ENCODE measurements around the gene TOP2B.

TOP2B gene

DNA sequence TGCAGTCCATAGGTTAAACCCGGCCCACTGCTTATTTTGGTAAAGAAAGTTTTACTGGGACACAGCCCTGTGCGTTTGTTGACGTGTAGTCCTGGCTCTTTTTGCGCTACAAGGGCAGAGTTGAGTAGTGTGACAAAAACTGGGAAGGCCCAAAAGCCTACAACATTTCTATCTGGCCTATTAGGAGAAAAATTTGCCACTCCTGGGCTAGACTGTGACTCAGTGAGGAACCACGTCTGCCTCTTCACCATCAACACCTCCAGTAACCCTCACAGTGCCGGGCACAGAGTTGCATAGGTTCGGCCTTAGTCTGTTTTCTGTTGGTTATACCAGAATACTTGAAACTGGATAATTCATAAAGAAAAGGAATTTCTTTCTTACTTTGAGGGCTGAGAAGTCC, 110.3 kb downstream of the TOP2B start:
- DNase-seq: no peak

DNA sequence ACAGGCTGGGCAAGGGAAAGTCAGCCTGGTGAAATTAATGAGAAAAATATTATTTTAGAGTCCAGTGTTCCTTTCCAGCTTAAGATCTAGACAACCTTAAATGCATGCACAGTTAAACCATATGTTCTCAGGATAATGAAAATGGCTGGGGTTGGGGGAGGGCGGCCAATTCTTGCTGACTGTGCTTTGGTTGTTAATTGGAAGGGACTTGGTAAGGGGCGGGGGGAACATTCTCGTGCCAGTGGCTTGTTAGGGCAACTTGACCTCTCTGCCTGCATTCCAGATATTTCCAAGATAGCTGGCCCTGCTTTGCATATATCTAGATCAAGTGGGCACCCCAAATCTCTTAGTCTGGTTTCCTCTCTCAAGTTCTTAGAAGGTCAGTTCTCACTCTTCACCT, 112.5 kb downstream of the TOP2B start:
- DNase-seq: no peak

DNA sequence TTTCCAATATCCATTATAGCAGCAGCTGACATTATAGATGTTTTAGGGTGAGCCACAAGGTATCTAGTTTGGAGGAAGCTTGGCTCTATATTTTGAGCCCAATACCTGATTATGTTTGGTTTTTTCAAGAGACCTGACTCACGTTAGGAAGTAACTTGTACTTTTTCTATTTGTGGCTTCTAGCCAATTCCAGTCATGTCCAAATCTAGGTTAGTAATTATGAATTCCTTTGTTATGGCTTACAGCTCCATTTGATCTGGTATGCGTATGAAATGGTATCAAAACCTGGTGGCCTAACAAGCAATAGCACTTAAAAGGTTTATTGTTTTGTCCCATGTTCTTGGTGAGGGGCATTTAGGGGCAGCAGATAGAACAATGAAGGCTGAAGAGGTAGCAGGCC, 115.9 kb downstream of the TOP2B start:
- no peak for DNase-seq

DNA sequence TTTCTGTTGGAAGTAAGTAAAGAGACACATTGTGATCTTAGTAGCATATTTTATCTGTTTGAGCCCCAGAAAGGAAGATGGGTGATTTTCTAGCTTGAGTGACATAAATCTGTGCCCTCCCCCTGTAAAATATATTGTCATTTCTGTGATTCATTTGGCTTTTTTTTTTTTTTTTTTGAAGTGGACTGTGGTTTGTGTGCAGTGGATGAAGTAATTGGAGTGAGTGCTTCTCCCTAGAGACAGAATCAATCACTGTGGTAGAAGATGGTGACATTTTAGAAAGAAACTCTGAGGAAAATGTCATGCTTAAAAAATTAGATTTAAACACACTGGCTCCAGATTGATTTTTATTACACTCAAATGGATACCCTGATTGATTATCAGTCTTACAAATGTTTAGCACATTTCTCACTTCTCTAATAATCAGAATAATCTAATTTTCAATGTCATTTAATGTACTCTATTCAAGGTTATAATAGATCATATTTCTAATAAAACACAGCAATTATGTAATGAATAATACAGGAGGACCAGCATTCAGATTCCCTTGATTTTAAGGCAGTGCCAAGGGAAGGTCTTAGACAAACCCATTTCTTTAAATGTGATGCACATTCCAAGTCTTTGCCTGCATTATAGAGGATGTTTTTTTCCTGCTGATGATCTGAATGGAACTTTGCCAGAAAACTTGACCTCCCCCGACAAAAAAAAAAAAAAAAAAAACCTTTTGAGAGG, 116.6 kb downstream of the TOP2B start:
- no peak for DNase-seq
